ENCODE results near the gene NSFL1C. TPM values are rescaled to one million over a fixed set of nuclear protein-coding genes. Genes with fewer than 3 reads are reported as not detected.
"Not testable (repeated sequence)": the region's sequence is repeated elsewhere in the genome, so short reads cannot be mapped to it uniquely, and the experiment has no call there.

The NSFL1C gene
- 71.7 TPM for polyA plus RNA-seq (2013, experiment 1 of 2; ENCODE audit: insufficient read length)
- 76.5 TPM for polyA plus RNA-seq (2013, experiment 2 of 2; ENCODE audit: insufficient read length)

- DNase-seq: peak; percentile 92
Measured at GRCh38 chr20:1466211-1467081, at the start of gene NSFL1C. NSFL1C (minus strand) TSS chr20:1466849; CDS start chr20:1466824, 25 bp downstream.

DNA sequence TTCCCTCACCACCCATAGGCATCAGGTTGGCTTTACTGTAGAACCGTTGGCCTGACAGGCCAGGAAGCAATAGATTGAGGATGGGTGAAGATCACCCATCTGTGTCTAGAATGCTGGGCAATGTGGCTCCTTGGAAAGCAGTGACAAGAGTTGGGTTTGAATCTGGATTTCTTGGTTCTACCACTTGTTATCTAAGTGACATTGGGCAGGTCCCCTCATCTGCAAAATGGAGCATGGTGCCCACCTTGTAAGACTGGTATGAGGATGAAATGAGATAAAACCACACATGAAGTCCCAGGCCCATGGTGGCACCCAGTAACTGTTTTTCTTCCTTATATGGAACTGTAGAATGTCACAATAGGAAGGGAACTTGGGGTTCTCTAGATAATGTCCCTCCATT is 47.2 kb upstream of the NSFL1C start:
- no peak for DNase-seq

- peak; percentile 9 for DNase-seq
Measured at GRCh38 chr20:1509237-1509636, 42.6 kb upstream of the NSFL1C start.

DNA sequence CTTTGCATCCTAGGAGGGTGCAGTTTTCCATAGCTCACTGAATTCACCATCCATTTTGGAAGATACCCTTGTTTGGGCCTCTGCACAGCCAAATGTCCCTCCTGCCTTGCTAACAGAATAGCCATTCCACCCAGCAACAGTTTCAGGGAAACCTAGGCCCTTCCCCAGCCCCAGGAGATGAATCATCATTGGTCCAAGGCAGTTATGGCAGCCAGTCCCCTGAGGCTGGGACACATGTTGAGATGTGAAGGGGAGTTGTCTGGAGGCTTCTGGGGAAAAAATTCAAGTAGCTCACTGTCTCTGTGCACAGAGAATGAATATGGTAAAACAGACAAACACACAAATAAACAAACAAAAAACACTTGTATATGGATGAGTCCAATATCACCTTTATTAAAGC is 41.9 kb upstream of the NSFL1C start:
- no peak for DNase-seq

DNA sequence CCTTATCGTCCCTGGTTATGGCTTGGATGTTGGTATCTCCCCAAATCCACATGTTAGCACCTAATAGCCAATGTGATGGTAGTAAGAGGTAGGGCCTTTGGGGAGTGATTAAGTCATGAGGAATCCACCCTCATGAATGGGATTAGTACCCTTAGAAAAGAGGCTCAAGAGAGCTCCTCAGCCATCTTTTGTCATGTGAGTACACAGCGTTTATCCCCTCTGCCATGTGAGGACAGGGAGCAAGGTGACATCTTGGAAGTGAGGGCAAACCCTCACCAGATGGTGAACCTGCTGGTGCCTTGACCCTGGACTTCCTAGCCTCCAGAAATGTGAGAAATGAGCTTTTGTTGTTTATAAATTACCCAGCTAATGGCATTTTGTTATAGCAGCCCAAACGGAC is 40.6 kb upstream of the NSFL1C start:
- no peak for DNase-seq

- no peak for DNase-seq
Measured at GRCh38 chr20:1505871-1506270, 39.2 kb upstream of the NSFL1C start.

DNA sequence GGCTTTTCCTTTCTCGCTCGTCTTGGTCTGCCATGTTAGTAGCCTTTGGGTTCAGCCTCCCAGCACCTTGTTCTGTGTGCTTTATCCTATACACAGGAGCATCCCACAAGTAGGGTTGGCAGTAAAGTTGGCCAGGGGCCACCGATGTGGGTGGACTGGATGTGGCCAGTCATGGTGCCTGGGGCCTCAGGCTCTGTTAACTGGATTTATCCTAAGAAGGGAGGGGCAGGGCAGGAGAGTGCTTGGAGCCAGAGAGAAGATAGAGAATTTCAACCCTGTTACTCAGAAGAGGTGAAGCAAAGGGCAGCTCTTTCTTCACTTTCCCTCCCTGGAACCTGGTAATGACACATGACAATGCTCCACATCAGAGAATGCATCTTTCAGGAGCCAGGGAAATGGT is 38.7 kb upstream of the NSFL1C start:
- DNase-seq: no peak

DNA sequence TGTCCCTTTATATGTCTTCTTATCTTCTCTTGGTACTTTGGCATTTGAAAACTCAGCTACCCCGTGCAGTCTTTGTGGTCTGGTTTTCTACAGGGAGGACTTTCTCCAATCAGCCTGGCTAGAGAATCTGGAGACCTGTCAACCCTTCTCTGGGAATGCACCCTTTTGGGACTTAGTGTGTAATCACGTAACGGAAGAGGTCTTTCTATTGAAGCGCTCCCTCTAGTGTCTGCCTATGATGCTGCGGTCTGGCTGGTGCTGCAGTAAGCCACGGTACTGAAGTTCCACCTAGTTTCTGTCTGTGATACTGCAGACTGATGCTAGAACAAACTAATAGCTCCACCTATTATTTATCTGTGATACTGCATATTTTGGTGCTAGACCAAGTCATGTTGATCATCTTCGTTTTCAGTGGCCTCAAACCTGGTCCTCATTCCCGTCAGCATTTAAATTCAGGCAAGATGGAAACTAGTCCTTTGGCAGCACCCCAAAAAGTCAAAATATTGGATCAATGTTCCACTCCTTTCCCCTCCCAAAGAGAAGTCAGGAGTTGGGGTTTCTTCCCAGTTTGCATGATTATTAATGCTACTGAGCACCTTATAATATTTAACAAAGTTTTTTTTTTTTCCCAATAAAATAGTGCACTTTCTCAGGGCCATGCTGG is 37.0 kb upstream of the NSFL1C start:
- DNase-seq: peak; percentile 83

DNA sequence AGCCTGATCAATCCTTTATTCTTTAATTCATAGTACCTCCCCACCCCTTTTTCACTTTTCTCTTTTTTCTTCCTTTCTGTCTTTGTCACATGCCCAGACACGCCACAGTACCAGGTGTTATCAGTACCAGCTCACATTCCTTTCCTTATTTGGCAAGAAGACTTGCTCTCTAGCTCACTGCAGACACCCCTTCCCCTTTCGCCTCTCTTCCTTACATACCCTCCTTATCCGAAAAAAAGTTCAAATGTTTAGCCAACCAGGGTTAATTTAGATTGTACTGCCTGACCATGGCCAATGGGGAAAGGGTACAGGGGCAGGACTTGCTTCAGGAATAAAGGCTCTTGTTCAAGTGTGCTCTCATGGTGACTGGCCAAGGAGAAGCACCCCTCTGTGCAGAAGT is 33.8 kb upstream of the NSFL1C start:
- no peak for DNase-seq

GRCh38 chr20:1499528-1500420 is 33.1 kb upstream of the NSFL1C start:
- DNase-seq: no peak

DNA sequence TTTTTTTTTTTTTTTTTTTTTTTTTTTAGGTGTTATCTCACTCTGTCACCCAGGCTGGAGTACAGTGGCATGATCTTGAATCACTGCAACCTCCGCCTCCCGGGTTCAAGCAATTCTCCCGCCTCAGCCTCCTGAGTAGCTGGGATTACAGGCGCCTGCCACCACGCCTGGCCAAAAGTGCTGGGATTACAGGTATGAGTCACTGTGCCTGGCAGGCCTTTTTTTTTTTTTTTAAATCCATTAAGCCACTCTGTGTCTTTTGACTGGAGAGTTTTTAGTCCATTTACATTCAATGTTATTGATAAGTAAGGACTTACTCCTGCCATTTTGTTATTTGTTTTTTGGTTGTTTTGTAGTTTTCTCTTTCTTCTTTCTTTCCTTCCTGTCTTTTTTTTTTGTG is 30.7 kb upstream of the NSFL1C start:
- DNase-seq: not testable (repeated sequence)

GRCh38 chr20:1496930-1497329 is 30.3 kb upstream of the NSFL1C start:
- no peak for DNase-seq

- DNase-seq: no peak
Measured at GRCh38 chr20:1494436-1494835, 27.8 kb upstream of the NSFL1C start.

DNA sequence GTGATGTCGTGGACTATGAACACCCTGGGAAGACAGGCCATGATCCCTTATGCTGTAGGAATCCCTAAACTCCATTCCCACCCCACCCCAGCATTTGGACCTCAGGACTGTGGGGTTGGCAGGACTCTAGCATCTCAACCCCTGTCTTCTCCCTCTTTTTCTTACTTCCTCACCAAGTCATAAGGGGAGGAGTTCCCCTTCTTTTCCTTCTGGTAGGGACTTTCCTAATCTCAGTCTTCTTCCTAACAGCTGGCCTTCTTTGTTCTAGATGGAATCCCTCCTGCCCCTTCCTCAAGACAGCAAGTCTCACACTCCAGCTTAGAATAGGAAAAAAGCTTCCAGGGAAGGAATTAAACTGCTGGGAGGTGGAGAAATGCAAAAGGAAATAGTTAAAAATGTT is 26.9 kb upstream of the NSFL1C start:
- no peak for DNase-seq

- DNase-seq: no peak
Measured at GRCh38 chr20:1491860-1492642, 25.4 kb upstream of the NSFL1C start.

- DNase-seq: no peak
Measured at GRCh38 chr20:1491281-1491840, 24.7 kb upstream of the NSFL1C start, which contains the start of gene SIRPB2. SIRPB2 (minus strand) TSS chr20:1491420; CDS start chr20:1491359, 61 bp downstream.

DNA sequence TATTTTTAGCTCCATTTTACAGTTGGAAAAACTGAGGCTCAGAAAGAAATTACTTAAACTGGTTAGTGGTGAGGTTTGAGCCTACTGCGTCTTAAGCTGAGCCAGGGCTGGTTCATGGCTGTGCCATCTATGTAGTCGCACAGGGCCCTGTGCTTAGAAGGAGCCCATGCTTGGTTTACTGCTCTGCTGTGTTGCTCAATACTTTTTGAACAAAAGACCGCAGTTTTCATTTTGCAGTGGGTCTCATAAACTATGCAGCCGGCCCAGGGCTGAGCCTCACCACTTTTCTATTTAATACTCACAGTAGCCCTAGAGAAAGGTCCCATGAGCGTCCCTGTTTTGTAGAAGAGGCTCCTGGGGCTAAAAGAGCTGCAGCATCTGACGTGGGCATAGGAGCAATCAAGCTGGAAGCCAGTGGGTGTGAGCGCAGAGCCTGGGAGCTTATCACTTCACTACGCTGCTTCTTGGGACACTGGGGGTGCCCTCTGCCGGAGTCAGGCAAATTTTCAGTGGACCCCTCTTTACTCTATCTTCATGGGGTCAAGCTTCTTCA is 24.1 kb upstream of the NSFL1C start:
- no peak for DNase-seq

- DNase-seq: no peak
Measured at GRCh38 chr20:1489764-1490436, 23.3 kb upstream of the NSFL1C start.

GRCh38 chr20:1489325-1489724 is 22.7 kb upstream of the NSFL1C start:
- DNase-seq: no peak

DNA sequence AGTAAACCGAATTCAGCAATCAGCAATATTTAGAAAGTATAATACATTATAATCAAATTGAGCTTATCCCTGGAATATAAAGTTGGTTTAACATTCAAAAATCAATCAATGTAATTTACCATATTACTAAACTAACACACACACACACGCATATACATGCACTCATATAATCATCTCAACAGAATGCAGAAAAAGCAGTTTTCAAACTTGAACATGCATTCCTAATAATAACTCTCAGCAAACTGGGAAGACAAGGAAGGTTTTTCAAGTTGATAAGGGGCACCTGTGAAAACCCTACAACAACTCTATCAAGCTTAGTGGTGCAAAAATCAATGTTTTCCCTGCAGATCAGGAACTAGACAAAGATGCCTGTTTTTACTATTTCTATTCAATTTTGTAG is 19.9 kb upstream of the NSFL1C start:
- DNase-seq: no peak

Measured in fibroblast of skin of abdomen (primary cell).